SK-N-SH (cell line): ENCODE measurements around the gene ABCB4. TPM values are rescaled to one million over a fixed set of nuclear protein-coding genes. Genes with fewer than 3 reads are reported as not detected.

ENCODE experiments used
- CTCF ChIA-PET: fragments of 300-600, 350-600 bp; formaldehyde crosslinking; extraction: SDS; loops from one replicate; lab custom pipeline; 2021; lab: Yijun Ruan, JAX
- POLR2A ChIA-PET: fragments of 350-600 bp; sonication (Branson Sonifier 250); formaldehyde crosslinking; extraction: SDS; loops from one replicate; lab custom pipeline; 2020; ENCODE audit warnings: antibody characterized with exemption, inconsistent platforms; lab: Yijun Ruan, JAX
- DNase-seq: peaks from one replicate; pipeline ENCODE4 v3.0.0; 2012
- H2AFZ ChIP-seq: fragments of 200-600 bp; sonication (generic); 2 replicates; pipeline ENCODE4 v1.8.1; 2016; ENCODE audit warnings: antibody characterized with exemption, mild to moderate bottlenecking, low read depth
- H3F3A ChIP-seq: fragments of 200-600 bp; sonication (generic); replicated peaks from 2 replicates; pipeline ENCODE3; 2016; ENCODE audit warnings: antibody characterized with exemption, mild to moderate bottlenecking; ENCODE audit not compliant: insufficient read depth
- H3K27ac ChIP-seq, 2 experiments: fragments of 200-500 bp in 1 of 2; fragments of 200-600 bp in 1 of 2; sonication (Bioruptor generic) in 1 of 2; sonication (generic), shearing (Covaris generic) in 1 of 2; 2 replicates each; pipeline versions ENCODE4 v1.5.1 to v1.6.1; 2014 to 2016; ENCODE audit warnings: low read depth in 2 of 2, inconsistent platforms in 1 of 2, low read length in 1 of 2, mild to moderate bottlenecking in 1 of 2, mixed read lengths in 1 of 2
- H3K27me3 ChIP-seq: fragments of 200-600 bp; sonication (generic), shearing (Covaris generic); 2 replicates; pipeline ENCODE4 v1.6.1; 2016; ENCODE audit warnings: mixed run types; ENCODE audit not compliant: insufficient read depth
- H3K36me3 ChIP-seq, 2 experiments: fragments of 200-500 bp in 1 of 2; fragments of 200-600 bp in 1 of 2; sonication (Bioruptor generic) in 1 of 2; sonication (generic) in 1 of 2; replicated peaks in 1 of 2; 2 replicates each; pipeline versions ENCODE3 to v1.5.1; 2014 to 2016; ENCODE audit warnings: low read length in 1 of 2, mild to moderate bottlenecking in 1 of 2; ENCODE audit not compliant: insufficient read depth in 2 of 2, control insufficient read depth in 1 of 2
- H3K4me1 ChIP-seq, 2 experiments: fragments of 200-500 bp in 1 of 2; fragments of 200-600 bp in 1 of 2; sonication (Bioruptor generic) in 1 of 2; sonication (generic), shearing (Covaris generic) in 1 of 2; 2 replicates each; pipeline versions ENCODE4 v1.5.1 to v1.6.1; 2014 to 2016; ENCODE audit warnings: low read depth in 1 of 2, low read length in 1 of 2, mixed run types in 1 of 2; ENCODE audit not compliant: insufficient read depth in 2 of 2, control insufficient read depth in 1 of 2
- H3K4me2 ChIP-seq: fragments of 200-600 bp; sonication (generic), shearing (Covaris generic); 2 replicates; pipeline ENCODE4 v1.6.1; 2017; ENCODE audit warnings: mixed run types
- H3K4me3 ChIP-seq, 2 experiments: fragments of 200-500 bp in 1 of 2; fragments of 200-600 bp in 1 of 2; sonication (Bioruptor generic) in 1 of 2; sonication (generic), shearing (Covaris generic) in 1 of 2; 2 replicates each; pipeline versions ENCODE4 v1.5.1 to v1.8.1; 2014 to 2016; ENCODE audit warnings: low read depth in 2 of 2, inconsistent platforms in 1 of 2, low read length in 1 of 2, mild to moderate bottlenecking in 1 of 2, mixed read lengths in 1 of 2, moderate library complexity in 1 of 2
- H3K79me2 ChIP-seq: fragments of 200-600 bp; sonication (generic); 2 replicates; pipeline ENCODE4 v1.8.1; 2017; ENCODE audit warnings: mild to moderate bottlenecking; ENCODE audit not compliant: insufficient read depth
- H3K9ac ChIP-seq: fragments of 200-600 bp; sonication (generic); 2 replicates; pipeline ENCODE4 v1.6.1; 2017; ENCODE audit warnings: mixed run types
- H3K9me2 ChIP-seq: fragments of 200-600 bp; sonication (generic); 2 replicates; pipeline ENCODE4 v1.6.1; 2017; ENCODE audit warnings: mixed run types
- H3K9me3 ChIP-seq: fragments of 200-600 bp; sonication (generic); 2 replicates; pipeline ENCODE4 v1.6.1; 2017; ENCODE audit warnings: mixed run types, mild to moderate bottlenecking, moderate library complexity
- H4K20me1 ChIP-seq: fragments of 200-600 bp; sonication (generic); 2 replicates; pipeline ENCODE4 v1.6.1; 2017; ENCODE audit warnings: mild to moderate bottlenecking, mixed run types; ENCODE audit not compliant: insufficient read depth
- FOSL2 ChIP-seq: IDR thresholded peaks from 2 replicates; pipeline ENCODE4 v1.4.0; 2012; ENCODE audit warnings: low read depth, mild to moderate bottlenecking, moderate library complexity, borderline replicate concordance
- FOXJ3 ChIP-seq: sonication (generic); formaldehyde crosslinking; IDR thresholded peaks from 2 replicates; pipeline ENCODE4 v1.5.1; 2020; ENCODE audit warnings: mild to moderate bottlenecking, missing genetic modification reagents
- GATA2 ChIP-seq: sonication (generic); formaldehyde crosslinking; IDR thresholded peaks from 2 replicates; pipeline ENCODE4 v1.5.0; 2020; ENCODE audit warnings: mild to moderate bottlenecking, missing genetic modification reagents
- JUND ChIP-seq: IDR thresholded peaks from 2 replicates; pipeline ENCODE4 v1.4.0; 2012
- POLR2AphosphoS5 ChIP-seq: IDR thresholded peaks from 2 replicates; pipeline ENCODE4 v1.6.1; 2012; ENCODE audit warnings: low read depth, low read length
- RAD21 ChIP-seq: IDR thresholded peaks from 2 replicates; pipeline ENCODE4 v1.6.1; 2012; ENCODE audit warnings: mild to moderate bottlenecking, low read length
- RXRA ChIP-seq: IDR thresholded peaks from 2 replicates; pipeline ENCODE4 v1.4.0; 2012; ENCODE audit warnings: low read depth, mild to moderate bottlenecking, borderline replicate concordance
- SMC3 ChIP-seq: IDR thresholded peaks from 2 replicates; pipeline ENCODE4 v1.6.1; 2012; ENCODE audit warnings: low read depth, low read length, improper control_type of control experiment
- TEAD4 ChIP-seq: IDR thresholded peaks from 2 replicates; pipeline ENCODE4 v1.4.0; 2012; ENCODE audit warnings: mild to moderate bottlenecking, borderline replicate concordance; ENCODE audit not compliant: insufficient read depth
- YY1 ChIP-seq: IDR thresholded peaks from 2 replicates; pipeline ENCODE4 v1.4.0; 2012; ENCODE audit warnings: low read depth, mild to moderate bottlenecking
- WGBS: methylation state at CpG from one replicate; pipeline ENCODE4 v1.1.6; 2017; ENCODE audit warnings: low lambda C conversion rate; 5-methylcytosine and 5-hydroxymethylcytosine counted together
- polyA plus RNA-seq, 3 experiments: library from polyadenylated mRNA; depleted of rRNA; stranded (reverse); fragments of >200 nt; gene quantifications; 2 replicates each; pipeline ENCODE4 v1.2.3, GENCODE V29; 2012
- TF ChIP-seq, protein P1 (sequence below): fragments of 200-600 bp; sonication (generic); IDR thresholded peaks from 2 replicates; pipeline ENCODE4 v1.6.1; 2017; ENCODE audit warnings: antibody characterized with exemption, mild to moderate bottlenecking, moderate library complexity
- TF ChIP-seq, protein P2 (sequence below): IDR thresholded peaks from 2 replicates; pipeline ENCODE4 v1.4.0; 2012; ENCODE audit warnings: low read depth, borderline replicate concordance
- TF ChIP-seq, protein P3 (sequence below): fragments of 150-350 bp; IDR thresholded peaks from 2 replicates; pipeline ENCODE4 v1.6.1; 2017; ENCODE audit warnings: antibody characterized with exemption, low read length, low read depth, borderline replicate concordance
- TF ChIP-seq, protein P4 (sequence below): IDR thresholded peaks from 2 replicates; pipeline ENCODE4 v1.4.0; 2012; ENCODE audit warnings: low read depth, borderline replicate concordance

The ABCB4 gene
- polyA plus RNA-seq, 1 of the 3 experiments (the other 2 are of a cell fraction), result 0.18 TPM

DNA sequence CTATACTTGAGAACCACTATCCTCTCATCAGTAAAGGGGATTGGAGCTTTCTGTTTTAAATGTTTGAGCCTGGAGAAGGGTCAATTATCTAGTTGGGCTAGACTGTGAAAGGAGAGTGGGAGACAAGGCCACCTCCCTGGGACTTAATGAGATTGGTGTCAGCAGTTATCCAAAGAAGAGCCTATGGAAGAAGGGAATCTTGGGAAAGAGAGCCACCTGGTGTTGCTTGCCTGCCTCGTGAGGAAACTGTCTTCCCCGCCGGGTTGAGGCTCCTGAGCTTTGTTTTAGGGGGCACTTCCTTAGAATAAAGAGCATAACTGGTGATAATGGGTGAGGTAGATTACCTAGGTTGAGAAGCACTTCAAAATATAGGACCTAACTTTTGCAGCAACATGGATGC, 32.0 kb upstream of the ABCB4 start:
- Histone ChIP-seq H3K79me2 (no peaks in the 10 kb centered on the region), H2AFZ (no peak overlapping the region), H3K4me2 (no peak overlapping the region), H3K4me3 (no peak overlapping the region), H3K27ac (no peak overlapping the region), H3K9me3 (no peaks in the 10 kb centered on the region; the same call in 1 of the 2 replicates), H3K9me2 (no peaks in the 10 kb centered on the region), H3K9ac (no peak overlapping the region), H3K36me3 (peaks cover 0 to 27% of the 10 kb centered on the region in 2 experiments), H3K27me3 (no peaks in the 10 kb centered on the region), H3K4me1 (peaks cover 0 to 22% of the 10 kb centered on the region in 2 experiments; a peak in 2 of 4 replicates), H3F3A (no peaks in the 10 kb centered on the region), H4K20me1 (no peaks in the 10 kb centered on the region)
- TF ChIP-seq, protein P1, sequence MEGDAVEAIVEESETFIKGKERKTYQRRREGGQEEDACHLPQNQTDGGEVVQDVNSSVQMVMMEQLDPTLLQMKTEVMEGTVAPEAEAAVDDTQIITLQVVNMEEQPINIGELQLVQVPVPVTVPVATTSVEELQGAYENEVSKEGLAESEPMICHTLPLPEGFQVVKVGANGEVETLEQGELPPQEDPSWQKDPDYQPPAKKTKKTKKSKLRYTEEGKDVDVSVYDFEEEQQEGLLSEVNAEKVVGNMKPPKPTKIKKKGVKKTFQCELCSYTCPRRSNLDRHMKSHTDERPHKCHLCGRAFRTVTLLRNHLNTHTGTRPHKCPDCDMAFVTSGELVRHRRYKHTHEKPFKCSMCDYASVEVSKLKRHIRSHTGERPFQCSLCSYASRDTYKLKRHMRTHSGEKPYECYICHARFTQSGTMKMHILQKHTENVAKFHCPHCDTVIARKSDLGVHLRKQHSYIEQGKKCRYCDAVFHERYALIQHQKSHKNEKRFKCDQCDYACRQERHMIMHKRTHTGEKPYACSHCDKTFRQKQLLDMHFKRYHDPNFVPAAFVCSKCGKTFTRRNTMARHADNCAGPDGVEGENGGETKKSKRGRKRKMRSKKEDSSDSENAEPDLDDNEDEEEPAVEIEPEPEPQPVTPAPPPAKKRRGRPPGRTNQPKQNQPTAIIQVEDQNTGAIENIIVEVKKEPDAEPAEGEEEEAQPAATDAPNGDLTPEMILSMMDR, result peak; percentile 20; the same call in 1 of the 2 replicates
- TF ChIP-seq, protein P2, sequence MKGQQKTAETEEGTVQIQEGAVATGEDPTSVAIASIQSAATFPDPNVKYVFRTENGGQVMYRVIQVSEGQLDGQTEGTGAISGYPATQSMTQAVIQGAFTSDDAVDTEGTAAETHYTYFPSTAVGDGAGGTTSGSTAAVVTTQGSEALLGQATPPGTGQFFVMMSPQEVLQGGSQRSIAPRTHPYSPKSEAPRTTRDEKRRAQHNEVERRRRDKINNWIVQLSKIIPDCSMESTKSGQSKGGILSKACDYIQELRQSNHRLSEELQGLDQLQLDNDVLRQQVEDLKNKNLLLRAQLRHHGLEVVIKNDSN, result no peak
- TF ChIP-seq YY1 (no peak), GATA2 (CRISPR knock-in tag) (no peak), TEAD4 (no peak), RAD21 (peak; percentile 17; the same call in 1 of the 2 replicates), FOXJ3 (CRISPR knock-in tag) (no peak), RXRA (no peak), FOSL2 (no peak), JUND (no peak)
- TF ChIP-seq, protein P3, sequence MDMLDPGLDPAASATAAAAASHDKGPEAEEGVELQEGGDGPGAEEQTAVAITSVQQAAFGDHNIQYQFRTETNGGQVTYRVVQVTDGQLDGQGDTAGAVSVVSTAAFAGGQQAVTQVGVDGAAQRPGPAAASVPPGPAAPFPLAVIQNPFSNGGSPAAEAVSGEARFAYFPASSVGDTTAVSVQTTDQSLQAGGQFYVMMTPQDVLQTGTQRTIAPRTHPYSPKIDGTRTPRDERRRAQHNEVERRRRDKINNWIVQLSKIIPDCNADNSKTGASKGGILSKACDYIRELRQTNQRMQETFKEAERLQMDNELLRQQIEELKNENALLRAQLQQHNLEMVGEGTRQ, result no peak
- no peak for DNase-seq
- WGBS, result 44% methylated on average over 3 of the region's 3 CpGs
- ChIA-PET CTCF (interaction anchor here (1.2 to 4.4 kb wide), 8 partner anchors 15 to 662 kb away, joined by 3 to 34 read pairs (median 4); partner anchors contain the start of gene RUNDC3B), POLR2A (no interaction called here)

DNA sequence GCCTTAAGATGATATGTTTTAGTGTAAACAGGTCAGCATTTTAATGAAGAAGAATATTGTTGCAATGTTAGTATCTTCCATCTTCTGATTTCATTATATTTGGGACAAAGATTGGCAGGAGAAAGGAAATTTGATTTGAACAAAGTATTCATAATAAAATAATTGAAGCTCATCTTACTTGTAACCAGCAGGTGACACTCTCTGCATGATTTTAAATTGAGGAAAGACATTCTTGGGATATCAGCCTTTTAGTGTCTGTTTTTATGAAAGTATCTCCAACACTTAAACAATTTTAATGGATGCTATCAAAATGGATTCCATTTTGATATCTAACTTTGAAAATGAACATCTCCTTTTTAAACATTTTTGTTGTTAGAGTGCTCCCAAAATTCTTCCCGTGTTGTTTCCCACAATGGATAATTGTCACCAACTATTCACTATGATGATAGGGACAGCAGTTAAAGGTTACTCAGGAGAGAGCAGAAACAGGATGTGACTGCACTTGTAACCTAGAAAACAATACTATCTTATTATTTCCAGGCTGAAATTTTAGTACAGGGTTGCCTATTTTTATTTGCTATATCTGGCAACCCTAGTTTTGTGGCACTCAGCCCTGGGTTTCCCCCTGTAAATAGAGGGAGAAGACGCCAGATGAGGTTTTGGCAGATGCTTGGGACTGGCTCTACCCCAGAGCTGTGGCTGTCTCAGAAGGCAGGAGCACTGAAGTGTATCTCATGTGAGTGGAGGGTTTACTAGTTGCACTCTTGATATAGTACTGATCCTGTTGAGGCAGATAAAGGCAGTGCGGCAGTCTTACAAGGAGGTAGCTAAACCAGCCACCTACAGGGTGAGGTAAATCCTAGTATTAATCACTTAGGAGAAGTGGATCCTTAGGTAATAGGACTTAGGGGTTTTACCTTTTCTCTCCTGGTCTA, 31.0 kb upstream of the ABCB4 start:
- Histone ChIP-seq H3K36me3 (peaks cover 0 to 24% of the 10 kb centered on the region in 2 experiments), H3K9me3 (no peaks in the 10 kb centered on the region; the same call in 1 of the 2 replicates), H3K4me3 (no peak overlapping the region), H3K27me3 (no peaks in the 10 kb centered on the region), H3K27ac (no peak overlapping the region; a peak in 1 of 4 replicates), H2AFZ (no peak overlapping the region), H3K9ac (no peak overlapping the region), H4K20me1 (no peaks in the 10 kb centered on the region), H3K4me1 (peaks cover 0 to 17% of the 10 kb centered on the region in 2 experiments; a peak in 2 of 4 replicates), H3K9me2 (no peaks in the 10 kb centered on the region), H3K4me2 (no peak overlapping the region), H3F3A (no peaks in the 10 kb centered on the region), H3K79me2 (no peaks in the 10 kb centered on the region)
- ChIA-PET CTCF (interaction anchor here (0.6 to 4.4 kb wide), 43 partner anchors 8 to 664 kb away, joined by 3 to 34 read pairs (median 4); partner anchors contain the start of genes ABCB1, RUNDC3B and SLC25A40), POLR2A (interaction anchor here (1.1 kb wide), 1 partner anchor 94 kb away, joined by 3 read pairs; the partner anchor contains the start of gene ABCB1)
- WGBS, result 64% methylated on average over 3 of the region's 3 CpGs
- DNase-seq, result peak; percentile 12
- TF ChIP-seq, protein P1, result peak; percentile 79
- TF ChIP-seq SMC3 (peak; percentile 65), POLR2AphosphoS5 (no peak), RAD21 (peak; percentile 80)
- TF ChIP-seq, protein P4, sequence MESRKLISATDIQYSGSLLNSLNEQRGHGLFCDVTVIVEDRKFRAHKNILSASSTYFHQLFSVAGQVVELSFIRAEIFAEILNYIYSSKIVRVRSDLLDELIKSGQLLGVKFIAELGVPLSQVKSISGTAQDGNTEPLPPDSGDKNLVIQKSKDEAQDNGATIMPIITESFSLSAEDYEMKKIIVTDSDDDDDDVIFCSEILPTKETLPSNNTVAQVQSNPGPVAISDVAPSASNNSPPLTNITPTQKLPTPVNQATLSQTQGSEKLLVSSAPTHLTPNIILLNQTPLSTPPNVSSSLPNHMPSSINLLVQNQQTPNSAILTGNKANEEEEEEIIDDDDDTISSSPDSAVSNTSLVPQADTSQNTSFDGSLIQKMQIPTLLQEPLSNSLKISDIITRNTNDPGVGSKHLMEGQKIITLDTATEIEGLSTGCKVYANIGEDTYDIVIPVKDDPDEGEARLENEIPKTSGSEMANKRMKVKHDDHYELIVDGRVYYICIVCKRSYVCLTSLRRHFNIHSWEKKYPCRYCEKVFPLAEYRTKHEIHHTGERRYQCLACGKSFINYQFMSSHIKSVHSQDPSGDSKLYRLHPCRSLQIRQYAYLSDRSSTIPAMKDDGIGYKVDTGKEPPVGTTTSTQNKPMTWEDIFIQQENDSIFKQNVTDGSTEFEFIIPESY, result no peak
